HEK293 (cell line): ENCODE measurements around the gene HLA-DRB1.

ENCODE experiments used
- CTCF ChIP-seq: fragments of 450-650 bp; formaldehyde crosslinking; IDR thresholded peaks from 2 replicates; pipeline ENCODE4 v1.5.1; 2016; ENCODE audit warnings: missing biosample characterization, missing genetic modification characterization
- KLF9 ChIP-seq: fragments of 450-650 bp; formaldehyde crosslinking; IDR thresholded peaks from 2 replicates; pipeline ENCODE4 v1.5.1; 2016; ENCODE audit warnings: missing biosample characterization, missing genetic modification characterization, low read depth
- PBX3 ChIP-seq: sonication (generic); formaldehyde crosslinking; IDR thresholded peaks from 2 replicates; pipeline ENCODE4 v1.8.1; 2022; ENCODE audit warnings: mild to moderate bottlenecking, moderate library complexity, missing genetic modification reagents
- PRDM1 ChIP-seq: fragments of 450-650 bp; formaldehyde crosslinking; IDR thresholded peaks from 2 replicates; pipeline ENCODE4; 2016; ENCODE audit warnings: missing biosample characterization, missing genetic modification characterization
- PRDM10 ChIP-seq: fragments of 450-650 bp; formaldehyde crosslinking; IDR thresholded peaks from 2 replicates; pipeline ENCODE4 v1.5.1; 2016; ENCODE audit warnings: missing biosample characterization, missing genetic modification characterization
- REST ChIP-seq: fragments of 450-650 bp; formaldehyde crosslinking; IDR thresholded peaks from 2 replicates; pipeline ENCODE4 v1.5.1; 2016; ENCODE audit warnings: missing biosample characterization, missing genetic modification characterization
- TSHZ1 ChIP-seq: fragments of 450-650 bp; formaldehyde crosslinking; IDR thresholded peaks from 2 replicates; pipeline ENCODE4 v1.5.1; 2016; ENCODE audit warnings: missing biosample characterization, missing genetic modification characterization, borderline replicate concordance
- ZNF24 ChIP-seq: fragments of 450-650 bp; formaldehyde crosslinking; IDR thresholded peaks from 2 replicates; pipeline ENCODE4 v1.5.1; 2016; ENCODE audit warnings: missing biosample characterization, missing genetic modification characterization
- ZNF280D ChIP-seq: fragments of 450-650 bp; formaldehyde crosslinking; IDR thresholded peaks from 2 replicates; pipeline ENCODE4 v1.5.1; 2016; ENCODE audit warnings: missing biosample characterization, missing genetic modification characterization
- ZNF423 ChIP-seq: fragments of 450-650 bp; formaldehyde crosslinking; IDR thresholded peaks from 2 replicates; pipeline ENCODE4 v1.5.1; 2016; ENCODE audit warnings: missing biosample characterization, missing genetic modification characterization
- ZNF600 ChIP-seq: fragments of 450-650 bp; formaldehyde crosslinking; IDR thresholded peaks from 2 replicates; pipeline ENCODE4 v1.5.1; 2016; ENCODE audit warnings: missing biosample characterization, missing genetic modification characterization
- ZNF629 ChIP-seq: fragments of 450-650 bp; formaldehyde crosslinking; IDR thresholded peaks from 2 replicates; pipeline ENCODE4 v1.5.1; 2017; ENCODE audit warnings: missing biosample characterization, missing genetic modification characterization
- ZNF747 ChIP-seq: fragments of 450-650 bp; formaldehyde crosslinking; IDR thresholded peaks from 2 replicates; pipeline ENCODE4 v1.5.1; 2016; ENCODE audit warnings: missing biosample characterization, missing genetic modification characterization
- ZSCAN18 ChIP-seq: fragments of 450-650 bp; formaldehyde crosslinking; IDR thresholded peaks from 2 replicates; pipeline ENCODE4 v1.5.1; 2016; ENCODE audit warnings: missing biosample characterization, missing genetic modification characterization

- no peak for TF ChIP-seq REST (tag by site-specific recombination)
- no peak for TF ChIP-seq PRDM10 (tag by site-specific recombination)
- no peak for TF ChIP-seq PRDM1
- no peak for TF ChIP-seq ZNF600
- no peak for TF ChIP-seq ZNF747
- TF ChIP-seq CTCF (tag by site-specific recombination): no peak
- no peak for TF ChIP-seq KLF9
- TF ChIP-seq ZSCAN18 (tag by site-specific recombination): no peak
- TF ChIP-seq PBX3 (CRISPR knock-in tag): no peak
- no peak for TF ChIP-seq ZNF24 (tag by site-specific recombination)
- no peak for TF ChIP-seq ZNF629 (tag by site-specific recombination)
- TF ChIP-seq TSHZ1: no peak
- TF ChIP-seq ZNF423 (tag by site-specific recombination): no peak
- no peak for TF ChIP-seq ZNF280D (tag by site-specific recombination)
Measured at GRCh38 chr6:32603888-32604287, 14.2 kb upstream of the HLA-DRB1 start.
